ENCODE data around the gene TGFBRAP1.

Gene TGFBRAP1

GRCh38 chr2:105357122-105357521, 27.6 kb upstream of the TGFBRAP1 start:
- no peak overlapping the region for H3K27ac ChIP-seq (ENCODE audit: low read depth in 2 of 2, low read length in 2 of 2)
- H3K4me1 ChIP-seq (ENCODE audit: control insufficient read depth in 2 of 2, insufficient read depth in 2 of 2, low read length in 2 of 2): no peaks in the 10 kb centered on the region
- no peaks in the 10 kb centered on the region for H3K9me3 ChIP-seq (ENCODE audit: control insufficient read depth in 2 of 2, low read length in 2 of 2)
- H3K27me3 ChIP-seq (ENCODE audit: control insufficient read depth in 2 of 2, insufficient read depth in 2 of 2, low read length in 2 of 2): no peaks in the 10 kb centered on the region
- H3K9ac ChIP-seq (ENCODE audit: low read depth in 1 of 2, low read length in 2 of 2): no peak overlapping the region
- no peak overlapping the region for H3K4me3 ChIP-seq (ENCODE audit: low read length in 2 of 2)
- peaks cover 38 to 55% of the 10 kb centered on the region in 2 donors for H3K36me3 ChIP-seq (ENCODE audit: control insufficient read depth in 2 of 2, insufficient read depth in 2 of 2, low read length in 2 of 2)

GRCh38 chr2:105344704-105345345, 15.3 kb upstream of the TGFBRAP1 start:
- Histone ChIP-seq H3K4me1 (ENCODE audit: control insufficient read depth in 2 of 2, insufficient read depth in 2 of 2, low read length in 2 of 2) (no peaks in the 10 kb centered on the region), H3K27me3 (ENCODE audit: control insufficient read depth in 2 of 2, insufficient read depth in 2 of 2, low read length in 2 of 2) (no peaks in the 10 kb centered on the region), H3K36me3 (ENCODE audit: control insufficient read depth in 2 of 2, insufficient read depth in 2 of 2, low read length in 2 of 2) (peaks cover 54 to 67% of the 10 kb centered on the region in 2 donors), H3K9ac (ENCODE audit: low read depth in 1 of 2, low read length in 2 of 2) (no peak overlapping the region), H3K4me3 (ENCODE audit: low read length in 2 of 2) (no peak overlapping the region), H3K9me3 (ENCODE audit: control insufficient read depth in 2 of 2, low read length in 2 of 2) (no peaks in the 10 kb centered on the region), H3K27ac (ENCODE audit: low read depth in 2 of 2, low read length in 2 of 2) (no peak overlapping the region)

DNA sequence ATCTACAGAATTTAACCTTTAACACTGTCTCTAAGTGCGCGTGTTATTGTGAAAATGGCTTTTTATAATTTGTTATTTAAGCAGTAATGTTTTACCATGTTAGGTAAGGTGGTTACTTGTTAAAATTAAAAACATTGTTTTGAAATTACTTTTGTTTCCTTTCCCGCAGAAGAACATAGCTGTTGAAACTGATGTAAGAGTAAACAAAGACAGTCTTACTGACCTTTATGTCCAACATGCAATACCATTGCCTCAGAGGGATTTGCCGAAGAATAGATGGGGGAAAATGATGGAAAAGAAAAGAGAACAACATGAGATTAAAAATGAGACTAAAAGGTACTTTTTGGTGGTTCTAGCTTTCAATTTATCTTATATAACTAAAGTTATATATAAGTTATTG, 9.9 kb upstream of the TGFBRAP1 start:
- H3K27me3 ChIP-seq (ENCODE audit: control insufficient read depth in 2 of 2, insufficient read depth in 2 of 2, low read length in 2 of 2): no peaks in the 10 kb centered on the region
- no peaks in the 10 kb centered on the region for H3K9me3 ChIP-seq (ENCODE audit: control insufficient read depth in 2 of 2, low read length in 2 of 2)
- H3K4me1 ChIP-seq (ENCODE audit: control insufficient read depth in 2 of 2, insufficient read depth in 2 of 2, low read length in 2 of 2): peaks cover 11 to 13% of the 10 kb centered on the region in 2 donors
- H3K36me3 ChIP-seq (ENCODE audit: control insufficient read depth in 2 of 2, insufficient read depth in 2 of 2, low read length in 2 of 2): peaks cover 21 to 29% of the 10 kb centered on the region in 2 donors
- no peak overlapping the region for H3K9ac ChIP-seq (ENCODE audit: low read depth in 1 of 2, low read length in 2 of 2)
- no peak overlapping the region for H3K27ac ChIP-seq (ENCODE audit: low read depth in 2 of 2, low read length in 2 of 2)
- H3K4me3 ChIP-seq (ENCODE audit: low read length in 2 of 2): no peak overlapping the region

GRCh38 chr2:105338020-105338385, 8.5 kb upstream of the TGFBRAP1 start:
- H3K9me3 ChIP-seq (ENCODE audit: control insufficient read depth in 2 of 2, low read length in 2 of 2): no peaks in the 10 kb centered on the region
- peak overlapping the region; percentile 87 to 88 for H3K27ac ChIP-seq (ENCODE audit: low read depth in 2 of 2, low read length in 2 of 2)
- peak overlapping the region; percentile 89 for H3K9ac ChIP-seq (ENCODE audit: low read depth in 1 of 2, low read length in 2 of 2)
- no peaks in the 10 kb centered on the region for H3K27me3 ChIP-seq (ENCODE audit: control insufficient read depth in 2 of 2, insufficient read depth in 2 of 2, low read length in 2 of 2)
- H3K36me3 ChIP-seq (ENCODE audit: control insufficient read depth in 2 of 2, insufficient read depth in 2 of 2, low read length in 2 of 2): peaks cover 16 to 22% of the 10 kb centered on the region in 2 donors
- H3K4me3 ChIP-seq (ENCODE audit: low read length in 2 of 2): peak overlapping the region; percentile 84 to 89
- peaks cover 11 to 13% of the 10 kb centered on the region in 2 donors for H3K4me1 ChIP-seq (ENCODE audit: control insufficient read depth in 2 of 2, insufficient read depth in 2 of 2, low read length in 2 of 2)

GRCh38 chr2:105337122-105338019, 7.8 kb upstream of the TGFBRAP1 start, which contains the start of gene C2orf49:
Gene C2orf49 (plus strand): TSS chr2:105337540. CDS start chr2:105337588, 48 bp downstream.
- Histone ChIP-seq H3K9me3 (ENCODE audit: control insufficient read depth in 2 of 2, low read length in 2 of 2) (no peaks in the 10 kb centered on the region), H3K4me3 (ENCODE audit: low read length in 2 of 2) (peak within 1 kb of the TSS; percentile 84 to 89), H3K4me1 (ENCODE audit: control insufficient read depth in 2 of 2, insufficient read depth in 2 of 2, low read length in 2 of 2) (peaks cover 11 to 13% of the 10 kb centered on the region in 2 donors), H3K27ac (ENCODE audit: low read depth in 2 of 2, low read length in 2 of 2) (peak within 1 kb of the TSS; percentile 87 to 88), H3K27me3 (ENCODE audit: control insufficient read depth in 2 of 2, insufficient read depth in 2 of 2, low read length in 2 of 2) (no peaks in the 10 kb centered on the region), H3K9ac (ENCODE audit: low read depth in 1 of 2, low read length in 2 of 2) (peak within 1 kb of the TSS; percentile 89), H3K36me3 (ENCODE audit: control insufficient read depth in 2 of 2, insufficient read depth in 2 of 2, low read length in 2 of 2) (peaks cover 14 to 17% of the 10 kb centered on the region in 2 donors)

DNA sequence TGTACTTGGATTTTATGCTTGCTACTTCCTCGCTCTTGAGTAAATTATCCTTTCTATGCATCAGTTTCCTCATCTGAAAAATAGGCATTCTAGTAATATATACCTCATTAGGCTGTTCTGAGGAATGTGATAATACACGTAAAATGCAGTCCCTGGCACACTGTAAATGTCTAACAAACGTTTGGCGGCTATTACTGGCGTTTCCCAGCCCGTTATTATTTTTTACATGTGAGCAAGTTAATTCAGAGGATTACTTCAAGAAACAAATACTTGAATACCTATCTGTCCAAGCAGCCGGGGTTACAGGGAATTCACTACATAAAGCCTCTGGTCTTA, 7.2 kb upstream of the TGFBRAP1 start:
- Histone ChIP-seq H3K4me3 (ENCODE audit: low read length in 2 of 2) (peak overlapping the region; percentile 84 to 89), H3K27me3 (ENCODE audit: control insufficient read depth in 2 of 2, insufficient read depth in 2 of 2, low read length in 2 of 2) (no peaks in the 10 kb centered on the region), H3K4me1 (ENCODE audit: control insufficient read depth in 2 of 2, insufficient read depth in 2 of 2, low read length in 2 of 2) (peaks cover 11 to 13% of the 10 kb centered on the region in 2 donors), H3K9me3 (ENCODE audit: control insufficient read depth in 2 of 2, low read length in 2 of 2) (no peaks in the 10 kb centered on the region), H3K9ac (ENCODE audit: low read depth in 1 of 2, low read length in 2 of 2) (peak overlapping the region; percentile 77 to 89), H3K36me3 (ENCODE audit: control insufficient read depth in 2 of 2, insufficient read depth in 2 of 2, low read length in 2 of 2) (peaks cover 14 to 17% of the 10 kb centered on the region in 2 donors), H3K27ac (ENCODE audit: low read depth in 2 of 2, low read length in 2 of 2) (peak overlapping the region; percentile 87 to 88)

GRCh38 chr2:105335469-105335868, 5.9 kb upstream of the TGFBRAP1 start:
- Histone ChIP-seq H3K4me3 (ENCODE audit: low read length in 2 of 2) (no peak overlapping the region), H3K9me3 (ENCODE audit: control insufficient read depth in 2 of 2, low read length in 2 of 2) (no peaks in the 10 kb centered on the region), H3K4me1 (ENCODE audit: control insufficient read depth in 2 of 2, insufficient read depth in 2 of 2, low read length in 2 of 2) (peaks cover 11 to 13% of the 10 kb centered on the region in 2 donors), H3K27me3 (ENCODE audit: control insufficient read depth in 2 of 2, insufficient read depth in 2 of 2, low read length in 2 of 2) (no peaks in the 10 kb centered on the region), H3K9ac (ENCODE audit: low read depth in 1 of 2, low read length in 2 of 2) (no peak overlapping the region), H3K27ac (ENCODE audit: low read depth in 2 of 2, low read length in 2 of 2) (no peak overlapping the region), H3K36me3 (ENCODE audit: control insufficient read depth in 2 of 2, insufficient read depth in 2 of 2, low read length in 2 of 2) (peaks cover 4 to 7% of the 10 kb centered on the region in 2 donors)

DNA sequence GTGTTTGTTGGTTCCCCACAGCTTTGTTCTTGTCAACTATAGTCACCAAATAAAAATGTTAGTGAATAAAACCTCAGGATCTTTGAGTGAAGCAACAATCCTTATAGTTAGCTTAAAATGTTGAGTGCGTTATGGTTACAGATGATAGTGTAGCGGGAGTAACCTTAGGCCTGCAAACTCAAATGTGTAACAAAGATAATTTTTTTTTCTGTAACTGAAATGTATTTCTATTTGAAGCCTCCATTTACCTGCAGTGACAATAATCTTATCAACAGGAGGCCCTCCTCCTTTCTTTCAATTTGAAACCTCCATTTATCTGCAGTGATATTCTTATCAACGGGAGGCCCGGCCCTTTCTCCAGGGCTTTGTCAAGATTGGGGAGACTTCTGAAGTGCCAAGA, 4.7 kb upstream of the TGFBRAP1 start:
- Histone ChIP-seq H3K4me3 (ENCODE audit: low read length in 2 of 2) (no peak overlapping the region), H3K9me3 (ENCODE audit: control insufficient read depth in 2 of 2, low read length in 2 of 2) (no peaks in the 10 kb centered on the region), H3K36me3 (ENCODE audit: control insufficient read depth in 2 of 2, insufficient read depth in 2 of 2, low read length in 2 of 2) (no peaks in the 10 kb centered on the region), H3K4me1 (ENCODE audit: control insufficient read depth in 2 of 2, insufficient read depth in 2 of 2, low read length in 2 of 2) (peaks cover 18% of the 10 kb centered on the region in 2 donors), H3K27ac (ENCODE audit: low read depth in 2 of 2, low read length in 2 of 2) (no peak overlapping the region), H3K27me3 (ENCODE audit: control insufficient read depth in 2 of 2, insufficient read depth in 2 of 2, low read length in 2 of 2) (no peaks in the 10 kb centered on the region), H3K9ac (ENCODE audit: low read depth in 1 of 2, low read length in 2 of 2) (no peak overlapping the region)

GRCh38 chr2:105330681-105331375, 1.3 kb upstream of the TGFBRAP1 start:
- H3K4me1 ChIP-seq (ENCODE audit: control insufficient read depth in 2 of 2, insufficient read depth in 2 of 2, low read length in 2 of 2): peaks cover 16 to 18% of the 10 kb centered on the region in 2 donors
- no peaks in the 10 kb centered on the region for H3K9me3 ChIP-seq (ENCODE audit: control insufficient read depth in 2 of 2, low read length in 2 of 2)
- no peaks in the 10 kb centered on the region for H3K27me3 ChIP-seq (ENCODE audit: control insufficient read depth in 2 of 2, insufficient read depth in 2 of 2, low read length in 2 of 2)
- no peaks in the 10 kb centered on the region for H3K36me3 ChIP-seq (ENCODE audit: control insufficient read depth in 2 of 2, insufficient read depth in 2 of 2, low read length in 2 of 2)
- no peak overlapping the region for H3K9ac ChIP-seq (ENCODE audit: low read depth in 1 of 2, low read length in 2 of 2)
- no peak overlapping the region for H3K27ac ChIP-seq (ENCODE audit: low read depth in 2 of 2, low read length in 2 of 2)
- peak overlapping the region in 1 of 2 donors; percentile 78 for H3K4me3 ChIP-seq (ENCODE audit: low read length in 2 of 2)

DNA sequence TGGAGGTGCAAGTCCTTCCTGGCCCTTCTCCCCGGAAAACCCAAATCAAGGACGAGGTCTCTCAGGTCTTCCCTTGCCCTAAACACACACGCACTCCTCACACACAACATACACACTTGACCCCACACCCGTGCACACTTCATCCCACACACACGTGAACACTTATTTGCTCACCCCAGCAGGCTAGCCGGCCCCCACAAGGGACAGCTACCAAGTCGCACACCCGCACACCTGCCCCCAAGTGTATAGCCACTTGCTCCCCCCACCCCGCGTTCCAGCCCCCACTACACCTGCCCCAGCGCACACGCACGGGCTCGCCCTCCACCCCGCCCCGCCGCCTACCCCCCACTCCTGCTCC, 359 bp downstream of the TGFBRAP1 start:
- peak overlapping the region; percentile 64 to 73 for H3K9ac ChIP-seq (ENCODE audit: low read depth in 1 of 2, low read length in 2 of 2)
- H3K36me3 ChIP-seq (ENCODE audit: control insufficient read depth in 2 of 2, insufficient read depth in 2 of 2, low read length in 2 of 2): peaks cover 0 to 7% of the 10 kb centered on the region in 2 donors
- peak overlapping the region; percentile 23 to 78 for H3K27ac ChIP-seq (ENCODE audit: low read depth in 2 of 2, low read length in 2 of 2)
- no peaks in the 10 kb centered on the region for H3K27me3 ChIP-seq (ENCODE audit: control insufficient read depth in 2 of 2, insufficient read depth in 2 of 2, low read length in 2 of 2)
- H3K4me1 ChIP-seq (ENCODE audit: control insufficient read depth in 2 of 2, insufficient read depth in 2 of 2, low read length in 2 of 2): peaks cover 16 to 18% of the 10 kb centered on the region in 2 donors
- H3K4me3 ChIP-seq (ENCODE audit: low read length in 2 of 2): peak overlapping the region; percentile 66 to 91
- H3K9me3 ChIP-seq (ENCODE audit: control insufficient read depth in 2 of 2, low read length in 2 of 2): no peaks in the 10 kb centered on the region
